CD4-positive, alpha-beta memory T cell (primary cell): ENCODE measurements around the gene BLOC1S4. TPM values are rescaled to one million over a fixed set of nuclear protein-coding genes. Genes with fewer than 3 reads are reported as not detected.

ENCODE experiments used
- CTCF ChIA-PET: fragments of 350-600 bp; sonication (Branson Sonifier 250); formaldehyde crosslinking; loops from one replicate; lab custom pipeline; 2021; ENCODE audit warnings: inconsistent platforms; ENCODE audit not compliant: partially characterized antibody; lab: Charles Lee
- POLR2A ChIA-PET: fragments of 350-600 bp; sonication (Branson Sonifier 250); formaldehyde crosslinking; loops from one replicate; lab custom pipeline; 2021; ENCODE audit not compliant: partially characterized antibody; lab: Charles Lee
- DNase-seq, 5 donors: peaks; one replicate each; pipeline versions ENCODE4 v3.0.0 to v3.0.0-alpha.2; 2020 to 2022; ENCODE audit warnings: mixed read lengths in 1 of 5
- H3K27ac ChIP-seq: one replicate; pipeline ENCODE4 v1.7.0; 2013; ENCODE audit warnings: low read depth, low read length
- H3K27me3 ChIP-seq: 2 replicates; pipeline ENCODE4 v1.7.0; 2013; ENCODE audit warnings: mild to moderate bottlenecking, low read length, moderate library complexity; ENCODE audit not compliant: insufficient read depth
- H3K36me3 ChIP-seq: 2 replicates; pipeline ENCODE4 v1.7.0; 2013; ENCODE audit warnings: mild to moderate bottlenecking, low read length, moderate library complexity; ENCODE audit not compliant: insufficient read depth
- H3K4me1 ChIP-seq: 2 replicates; pipeline ENCODE4 v1.7.0; 2013; ENCODE audit warnings: mild to moderate bottlenecking, low read length, moderate library complexity; ENCODE audit not compliant: insufficient read depth
- H3K4me3 ChIP-seq, 2 donors: one replicate each; pipeline ENCODE4 v1.7.0; 2013; ENCODE audit warnings: low read length in 2 of 2, mild to moderate bottlenecking in 1 of 2
- H3K9me3 ChIP-seq, 2 donors: one replicate each; pipeline ENCODE4 v1.7.0; 2013; ENCODE audit warnings: low read length in 2 of 2, control low read depth in 1 of 2; ENCODE audit not compliant: control insufficient read depth in 1 of 2
- H3K27ac Mint-ChIP-seq, 7 donors: one replicate each; pipeline ENCODE4 v1.8.0; 2020 to 2021; ENCODE audit warnings: mixed read lengths in 7 of 7, mild to moderate bottlenecking in 6 of 7, inconsistent platforms in 3 of 7, moderate library complexity in 3 of 7
- H3K27me3 Mint-ChIP-seq, 2 donors: one replicate each; pipeline ENCODE4 v1.8.0; 2020 to 2021; ENCODE audit warnings: mixed read lengths in 2 of 2
- H3K36me3 Mint-ChIP-seq, 2 donors: one replicate each; pipeline ENCODE4 v1.8.0; 2020 to 2021; ENCODE audit warnings: mixed read lengths in 2 of 2, inconsistent platforms in 1 of 2, mild to moderate bottlenecking in 1 of 2
- H3K4me1 Mint-ChIP-seq, 4 donors: one replicate each; pipeline ENCODE4 v1.8.0; 2020 to 2021; ENCODE audit warnings: mixed read lengths in 4 of 4, mild to moderate bottlenecking in 1 of 4
- H3K4me3 Mint-ChIP-seq, 8 donors: one replicate each; pipeline ENCODE4 v1.8.0; 2020 to 2021; ENCODE audit warnings: mixed read lengths in 8 of 8, mild to moderate bottlenecking in 7 of 8, moderate library complexity in 6 of 8, inconsistent platforms in 3 of 8
- H3K9me3 Mint-ChIP-seq, 8 donors: one replicate each; pipeline ENCODE4 v1.8.0; 2020 to 2021; ENCODE audit warnings: mixed read lengths in 8 of 8, mild to moderate bottlenecking in 5 of 8, inconsistent platforms in 3 of 8, moderate library complexity in 1 of 8
- intact Hi-C: fragments of 100-400 bp; cut with micrococcal nuclease; formaldehyde crosslinking; loops from one replicate; pipeline ENCODE4 v1.15.1; 2023
- polyA plus RNA-seq, 2 donors: library from polyadenylated mRNA; unstranded; fragments of 300-500 nt; fragmentation: Illumina TruSeq; gene quantifications; one replicate each; pipeline ENCODE4 v1.2.3, GENCODE V29; 2021
- total RNA-seq, 2 experiments: library from RNA; stranded (reverse); gene quantifications; one replicate each; pipeline ENCODE4 v1.2.3, GENCODE V29; 2021

The BLOC1S4 gene
- total and polyA plus RNA-seq, 4 experiments from 2014 or later = 35.3 to 76.2 (median 55.2) TPM

GRCh38 chr4:6742989-6743388, 27.0 kb downstream of the BLOC1S4 start:
- Histone ChIP-seq H3K27ac (no peak overlapping the region), H3K4me3 (no peak overlapping the region), H3K27me3 (no peaks in the 10 kb centered on the region), H3K9me3 (no peaks in the 10 kb centered on the region), H3K4me1 (no peaks in the 10 kb centered on the region), H3K36me3 (no peaks in the 10 kb centered on the region)
- Mint-ChIP-seq H3K36me3 (no peaks in the 10 kb centered on the region), H3K4me3 (no peak overlapping the region), H3K27ac (no peak overlapping the region), H3K9me3 (peaks cover 0 to 6% (median 2%) of the 10 kb centered on the region in 8 donors), H3K4me1 (peaks cover 0 to 5% (median under 1%) of the 10 kb centered on the region in 4 donors), H3K27me3 (peaks cover 0 to 2% of the 10 kb centered on the region in 2 donors)
- DNase-seq = no peak
- ChIA-PET CTCF (interaction anchor here (1.6 kb wide), 1 partner anchor 117 kb away, joined by 3 read pairs; no protein-coding TSS in a partner anchor), POLR2A (interaction anchor here (0.7 kb wide), 1 partner anchor 12 kb away, joined by 3 read pairs; no protein-coding TSS in a partner anchor)
- intact Hi-C loops = no loop called here

GRCh38 chr4:6746721-6747293, 30.8 kb downstream of the BLOC1S4 start:
- Mint-ChIP-seq H3K27me3 (peaks cover 0 to 2% of the 10 kb centered on the region in 2 donors), H3K4me1 (peaks cover 4 to 15% (median 9%) of the 10 kb centered on the region in 4 donors), H3K4me3 (no peak overlapping the region), H3K9me3 (no peaks in the 10 kb centered on the region), H3K27ac (no peak overlapping the region), H3K36me3 (no peaks in the 10 kb centered on the region)
- no peaks in the 10 kb centered on the region for H3K9me3 ChIP-seq
- H3K4me1 ChIP-seq = peaks cover 9% of the 10 kb centered on the region
- H3K27ac ChIP-seq = no peak overlapping the region
- no peak for DNase-seq
- no peaks in the 10 kb centered on the region for H3K36me3 ChIP-seq
- intact Hi-C loops = no loop called here
- H3K27me3 ChIP-seq = no peaks in the 10 kb centered on the region
- ChIA-PET CTCF (no interaction called here), POLR2A (no interaction called here)
- H3K4me3 ChIP-seq = no peak overlapping the region

- DNase-seq = no peak
- intact Hi-C loops = no loop called here
- ChIA-PET POLR2A (no interaction called here), CTCF (no interaction called here)
- Mint-ChIP-seq H3K4me1 (peaks cover 7 to 21% (median 11%) of the 10 kb centered on the region in 4 donors), H3K36me3 (no peaks in the 10 kb centered on the region), H3K4me3 (no peak overlapping the region), H3K9me3 (no peaks in the 10 kb centered on the region), H3K27me3 (peaks cover 0 to 2% of the 10 kb centered on the region in 2 donors), H3K27ac (no peak overlapping the region)
- no peak overlapping the region for H3K27ac ChIP-seq
- no peaks in the 10 kb centered on the region for H3K36me3 ChIP-seq
- no peaks in the 10 kb centered on the region for H3K9me3 ChIP-seq
- H3K27me3 ChIP-seq = no peaks in the 10 kb centered on the region
- H3K4me1 ChIP-seq = peaks cover 12% of the 10 kb centered on the region
- H3K4me3 ChIP-seq = no peak overlapping the region
Measured at GRCh38 chr4:6747294-6748051, 31.5 kb downstream of the BLOC1S4 start.

GRCh38 chr4:6748286-6748685, 32.3 kb downstream of the BLOC1S4 start:
- CTCF ChIA-PET = no interaction called here

GRCh38 chr4:6749340-6750171, 33.6 kb downstream of the BLOC1S4 start:
- Mint-ChIP-seq H3K27me3 (peaks cover 0 to 2% of the 10 kb centered on the region in 2 donors), H3K27ac (peak overlapping the region in 2 of 7 donors; percentile 2 to 18), H3K4me1 (peaks cover 7 to 17% (median 11%) of the 10 kb centered on the region in 4 donors), H3K4me3 (no peak overlapping the region), H3K9me3 (no peaks in the 10 kb centered on the region), H3K36me3 (no peaks in the 10 kb centered on the region)
- peaks cover 12% of the 10 kb centered on the region for H3K4me1 ChIP-seq
- H3K4me3 ChIP-seq = no peak overlapping the region
- no peaks in the 10 kb centered on the region for H3K36me3 ChIP-seq
- no peaks in the 10 kb centered on the region for H3K27me3 ChIP-seq
- intact Hi-C loops = no loop called here
- ChIA-PET POLR2A (no interaction called here), CTCF (interaction anchor here (0.9 to 1.4 kb wide), 2 partner anchors 29 to 123 kb away, joined by 3 to 4 read pairs; no protein-coding TSS in a partner anchor)
- no peak overlapping the region for H3K27ac ChIP-seq
- H3K9me3 ChIP-seq = no peaks in the 10 kb centered on the region
- no peak for DNase-seq

More at GRCh38 chr4:6748286-6748685, 32.3 kb downstream of the BLOC1S4 start:
- intact Hi-C loops = no loop called here
- Histone ChIP-seq H3K36me3 (no peaks in the 10 kb centered on the region), H3K27me3 (no peaks in the 10 kb centered on the region), H3K4me3 (no peak overlapping the region), H3K4me1 (peaks cover 12% of the 10 kb centered on the region), H3K9me3 (no peaks in the 10 kb centered on the region), H3K27ac (no peak overlapping the region)
- H3K27me3 Mint-ChIP-seq = peaks cover 0 to 2% of the 10 kb centered on the region in 2 donors
- no peaks in the 10 kb centered on the region for H3K9me3 Mint-ChIP-seq
- no peak for DNase-seq
- no peaks in the 10 kb centered on the region for H3K36me3 Mint-ChIP-seq
- peaks cover 7 to 17% (median 11%) of the 10 kb centered on the region in 4 donors for H3K4me1 Mint-ChIP-seq
- no peak overlapping the region for H3K27ac Mint-ChIP-seq
- H3K4me3 Mint-ChIP-seq = no peak overlapping the region
- POLR2A ChIA-PET = no interaction called here

GRCh38 chr4:6750286-6751221, 34.6 kb downstream of the BLOC1S4 start:
- Histone ChIP-seq H3K27me3 (no peaks in the 10 kb centered on the region), H3K27ac (no peak overlapping the region), H3K4me3 (no peak overlapping the region), H3K9me3 (no peaks in the 10 kb centered on the region), H3K36me3 (no peaks in the 10 kb centered on the region), H3K4me1 (peaks cover 12% of the 10 kb centered on the region)
- CTCF ChIA-PET = interaction anchor here (0.9 to 1.8 kb wide), 3 partner anchors 30 to 123 kb away, joined by 3 to 8 read pairs (median 4); no protein-coding TSS in a partner anchor
- Mint-ChIP-seq H3K9me3 (no peaks in the 10 kb centered on the region), H3K27me3 (peaks cover 0 to 1% of the 10 kb centered on the region in 2 donors), H3K36me3 (no peaks in the 10 kb centered on the region), H3K27ac (peak overlapping the region in 2 of 7 donors; percentile 60 to 75), H3K4me1 (peaks cover 7 to 17% (median 11%) of the 10 kb centered on the region in 4 donors), H3K4me3 (peak overlapping the region in 5 of 8 donors; percentile 29 to 91 (median 51))
- POLR2A ChIA-PET = interaction anchor here (1.1 kb wide), 1 partner anchor 106 kb away, joined by 3 read pairs; no protein-coding TSS in a partner anchor
- no peak for DNase-seq
- intact Hi-C loops = no loop called here
